Natural killer cell (primary cell): ENCODE results near the gene TSGA10IP. TPM values are rescaled to one million over a fixed set of nuclear protein-coding genes. Genes with fewer than 3 reads are reported as not detected.

Experiments used
- ATAC-seq, 3 donors: fragments of 150-1000 bp in 2 of 3; fragments of 200-7000 bp in 1 of 3; cut with Tn5 transposase; 1 replicate in 1 of 3; 2 replicates in 2 of 3; pipeline ENCODE4 v1.10.0; 2021; ENCODE audit warnings: mild to moderate bottlenecking in 2 of 3, moderate library complexity in 2 of 3
- DNase-seq, 2 donors: peaks; one replicate each; pipeline versions ENCODE4 v3.0.0 to v3.0.0-alpha.2; 2013 to 2021; ENCODE audit warnings: mixed read lengths in 1 of 2
- H3K27ac ChIP-seq: one replicate; pipeline ENCODE4 v1.5.1; 2013; ENCODE audit warnings: mild to moderate bottlenecking, low read length
- H3K27me3 ChIP-seq: one replicate; pipeline ENCODE4 v1.6.1; 2013; ENCODE audit warnings: low read length; ENCODE audit not compliant: control insufficient read depth, insufficient read depth
- H3K36me3 ChIP-seq: one replicate; pipeline ENCODE4 v1.6.1; 2013; ENCODE audit warnings: low read length; ENCODE audit not compliant: control insufficient read depth, insufficient read depth
- H3K4me1 ChIP-seq: one replicate; pipeline ENCODE4 v1.6.1; 2013; ENCODE audit warnings: low read length; ENCODE audit not compliant: control insufficient read depth, insufficient read depth
- H3K4me3 ChIP-seq: one replicate; pipeline ENCODE4 v1.5.1; 2013; ENCODE audit warnings: low read length
- H3K9me3 ChIP-seq: one replicate; pipeline ENCODE4 v1.6.1; 2013; ENCODE audit warnings: low read length; ENCODE audit not compliant: control insufficient read depth, insufficient read depth
- H3K27ac Mint-ChIP-seq, 2 donors: one replicate each; pipeline ENCODE4 v1.8.0; 2022; ENCODE audit warnings: mild to moderate bottlenecking in 2 of 2, mixed read lengths in 2 of 2, moderate library complexity in 1 of 2
- H3K27me3 Mint-ChIP-seq, 2 donors: one replicate each; pipeline ENCODE4 v1.8.0; 2022; ENCODE audit warnings: low read depth in 2 of 2, mixed read lengths in 2 of 2
- H3K36me3 Mint-ChIP-seq: one replicate; pipeline ENCODE4 v1.8.0; 2022; ENCODE audit warnings: mixed read lengths
- H3K4me1 Mint-ChIP-seq, 2 donors: one replicate each; pipeline ENCODE4 v1.8.0; 2022; ENCODE audit warnings: mixed read lengths in 2 of 2
- H3K4me3 Mint-ChIP-seq: one replicate; pipeline ENCODE4 v1.8.0; 2022; ENCODE audit warnings: mild to moderate bottlenecking, moderate library complexity, mixed read lengths
- H3K9me3 Mint-ChIP-seq, 2 donors: one replicate each; pipeline ENCODE4 v1.8.0; 2022; ENCODE audit warnings: mixed read lengths in 2 of 2
- CTCF ChIP-seq: fragments of 200-600 bp; IDR thresholded peaks from one replicate; pipeline ENCODE4 v1.8.0; 2022; ENCODE audit warnings: antibody characterized with exemption
- WGBS: methylation state at CpG from one replicate; pipeline ENCODE4 v1.1.7; 2013; ENCODE audit warnings: missing lambda C conversion rate; ENCODE audit not compliant: insufficient coverage; 5-methylcytosine and 5-hydroxymethylcytosine counted together
- intact Hi-C: fragments of 100-400 bp; cut with micrococcal nuclease; formaldehyde crosslinking; loops from one replicate; pipeline ENCODE4 v1.14.2; 2022
- total RNA-seq, 4 donors: library from RNA; stranded (reverse); fragments of 120-200 nt in 1 of 4; gene quantifications; one replicate each; pipeline versions ENCODE4 v1.2.3 to v1.2.4, GENCODE V29; 2013 to 2022

Gene TSGA10IP
- total RNA-seq, 3 donors from 2014 or later (not counting 1 experiment from before 2014, with no cell fraction given) = not detected

GRCh38 chr11:65915821-65916251, 29.4 kb upstream of the TSGA10IP start:
- no peak overlapping the region for H3K4me3 ChIP-seq
- H3K27me3 ChIP-seq = no peaks in the 10 kb centered on the region
- Mint-ChIP-seq H3K9me3 (no peaks in the 10 kb centered on the region), H3K27me3 (no peaks in the 10 kb centered on the region), H3K4me3 (no peak overlapping the region), H3K27ac (no peak overlapping the region), H3K36me3 (no peaks in the 10 kb centered on the region), H3K4me1 (peaks cover 24 to 41% of the 10 kb centered on the region in 2 donors)
- H3K27ac ChIP-seq = no peak overlapping the region
- 54% methylated on average over 13 of the region's 13 CpGs for WGBS
- DNase-seq = no peak
- no peaks in the 10 kb centered on the region for H3K9me3 ChIP-seq
- H3K4me1 ChIP-seq = peaks cover 47% of the 10 kb centered on the region
- intact Hi-C loops = loop anchor here (5.0 kb wide), 1 partner anchor 59 kb away; the partner anchor contains the start of gene CFL1
- peaks cover 8% of the 10 kb centered on the region for H3K36me3 ChIP-seq
- no peak for ATAC-seq
- TF ChIP-seq CTCF = no peak

GRCh38 chr11:65916391-65916790, 28.9 kb upstream of the TSGA10IP start:
- no peaks in the 10 kb centered on the region for H3K36me3 Mint-ChIP-seq
- H3K4me1 Mint-ChIP-seq = peaks cover 24 to 41% of the 10 kb centered on the region in 2 donors
- H3K27ac Mint-ChIP-seq = peak overlapping the region in 1 of 2 donors; percentile 43
- WGBS = 89% methylated on average over 4 of the region's 7 CpGs
- peak overlapping the region; percentile 65 for H3K4me3 Mint-ChIP-seq
- H3K9me3 Mint-ChIP-seq = no peaks in the 10 kb centered on the region
- Histone ChIP-seq H3K4me1 (peaks cover 53% of the 10 kb centered on the region), H3K27me3 (no peaks in the 10 kb centered on the region), H3K36me3 (peaks cover 12% of the 10 kb centered on the region), H3K9me3 (no peaks in the 10 kb centered on the region), H3K27ac (no peak overlapping the region), H3K4me3 (no peak overlapping the region)
- no peaks in the 10 kb centered on the region for H3K27me3 Mint-ChIP-seq
- TF ChIP-seq CTCF = no peak
- ATAC-seq (no peak), DNase-seq (no peak)
- intact Hi-C loops = loop anchor here (5.0 kb wide), 1 partner anchor 59 kb away; the partner anchor contains the start of gene CFL1

- 100% methylated on average over 3 of the region's 3 CpGs for WGBS
- Mint-ChIP-seq H3K27ac (peak overlapping the region; percentile 43 to 49), H3K36me3 (no peaks in the 10 kb centered on the region), H3K4me1 (peaks cover 24 to 46% of the 10 kb centered on the region in 2 donors), H3K4me3 (peak overlapping the region; percentile 65), H3K9me3 (no peaks in the 10 kb centered on the region), H3K27me3 (no peaks in the 10 kb centered on the region)
- peaks cover 54% of the 10 kb centered on the region for H3K4me1 ChIP-seq
- peaks cover 16% of the 10 kb centered on the region for H3K36me3 ChIP-seq
- no peak overlapping the region for H3K4me3 ChIP-seq
- intact Hi-C loops = loop anchor here (5.0 kb wide), 1 partner anchor 60 kb away; the partner anchor contains the start of gene CFL1
- no peak for TF ChIP-seq CTCF
- DNase-seq (no peak), ATAC-seq (no peak)
- no peaks in the 10 kb centered on the region for H3K9me3 ChIP-seq
- H3K27me3 ChIP-seq = no peaks in the 10 kb centered on the region
- H3K27ac ChIP-seq = no peak overlapping the region
Measured at GRCh38 chr11:65917077-65917433, 28.2 kb upstream of the TSGA10IP start.
